GM12892 (cell line): Measurements from ENCODE around the gene AMER3.

Source experiments
- POLR2A ChIP-seq: IDR thresholded peaks from 2 replicates; pipeline ENCODE4 v1.6.1; 2011; ENCODE audit warnings: low read depth, low read length, control low read depth
- POLR2AphosphoS5 ChIP-seq: IDR thresholded peaks from 2 replicates; pipeline ENCODE4 v1.6.1; 2011; ENCODE audit warnings: low read depth, low read length, control low read depth
- TAF1 ChIP-seq: IDR thresholded peaks from 2 replicates; pipeline ENCODE4 v1.6.1; 2011; ENCODE audit warnings: low read depth, mild to moderate bottlenecking, control low read depth, low read length, borderline replicate concordance

DNA sequence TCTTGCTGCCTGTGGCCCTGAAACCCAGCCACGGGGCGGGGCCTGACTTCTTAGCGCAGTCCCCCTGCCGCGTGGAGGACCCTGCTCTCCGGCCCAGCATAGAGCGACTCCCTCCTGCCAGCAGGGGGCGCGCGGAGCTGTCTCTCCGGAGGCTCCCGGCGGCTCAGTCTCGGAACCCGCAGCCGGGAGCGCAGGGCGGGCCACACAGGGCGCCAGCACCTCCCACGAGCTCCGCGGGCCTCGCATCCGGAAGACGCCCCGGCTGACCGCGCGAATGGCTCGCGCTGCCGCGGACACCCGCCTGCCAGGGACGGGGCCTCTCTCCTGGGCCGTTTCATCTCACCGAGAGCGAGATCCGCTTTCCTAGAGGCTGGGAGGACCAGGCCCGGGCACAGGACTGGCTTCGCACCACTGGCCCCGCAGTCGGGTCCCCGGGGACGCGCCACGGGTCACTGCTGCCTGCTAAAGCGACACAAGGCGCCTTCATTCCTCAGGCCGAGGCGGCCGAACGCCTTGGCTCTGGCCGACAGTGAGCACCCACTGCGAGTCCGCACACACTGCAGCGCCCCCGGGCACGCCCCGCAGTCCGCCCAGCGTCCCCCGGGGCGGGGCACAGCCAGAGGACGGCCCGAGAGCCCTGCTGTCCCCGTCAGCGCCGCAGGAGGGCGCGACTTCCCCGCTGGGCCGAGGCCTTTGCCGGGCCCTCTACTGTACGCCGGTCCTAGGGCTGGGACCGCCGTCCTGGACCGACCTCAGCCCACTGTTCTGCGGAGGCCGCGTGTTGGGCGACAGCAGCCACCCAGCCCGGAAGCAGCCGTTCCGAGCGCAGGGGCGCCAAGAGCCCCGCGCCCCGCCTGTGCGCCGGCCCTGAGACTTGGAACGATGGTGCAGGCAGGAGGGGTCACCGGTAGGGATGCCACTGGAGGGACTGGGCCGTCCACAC lies 42.4 kb downstream of the AMER3 start:
- TF ChIP-seq POLR2A (no peak), POLR2AphosphoS5 (no peak), TAF1 (no peak)
